IPS-18a (cell line): ENCODE measurements around the gene CDK12.

Experiments used
- H3K27ac ChIP-seq: one replicate; pipeline ENCODE4 v1.5.1; 2013; ENCODE audit warnings: low read length
- H3K27me3 ChIP-seq: one replicate; pipeline ENCODE4 v1.6.1; 2013; ENCODE audit warnings: mild to moderate bottlenecking, low read length; ENCODE audit not compliant: control insufficient read depth, insufficient read depth
- H3K36me3 ChIP-seq: one replicate; pipeline ENCODE4 v1.6.1; 2013; ENCODE audit warnings: low read depth, low read length; ENCODE audit not compliant: control insufficient read depth
- H3K4me1 ChIP-seq: one replicate; pipeline ENCODE4 v1.6.1; 2013; ENCODE audit warnings: low read depth, low read length; ENCODE audit not compliant: control insufficient read depth
- H3K4me3 ChIP-seq: one replicate; pipeline ENCODE4 v1.5.1; 2013; ENCODE audit warnings: low read length
- H3K9ac ChIP-seq: one replicate; pipeline ENCODE4 v1.6.1; 2013; ENCODE audit warnings: mild to moderate bottlenecking, low read length, moderate library complexity
- H3K9me3 ChIP-seq: one replicate; pipeline ENCODE4 v1.6.1; 2013; ENCODE audit warnings: low read depth, low read length; ENCODE audit not compliant: control insufficient read depth

Gene CDK12

DNA sequence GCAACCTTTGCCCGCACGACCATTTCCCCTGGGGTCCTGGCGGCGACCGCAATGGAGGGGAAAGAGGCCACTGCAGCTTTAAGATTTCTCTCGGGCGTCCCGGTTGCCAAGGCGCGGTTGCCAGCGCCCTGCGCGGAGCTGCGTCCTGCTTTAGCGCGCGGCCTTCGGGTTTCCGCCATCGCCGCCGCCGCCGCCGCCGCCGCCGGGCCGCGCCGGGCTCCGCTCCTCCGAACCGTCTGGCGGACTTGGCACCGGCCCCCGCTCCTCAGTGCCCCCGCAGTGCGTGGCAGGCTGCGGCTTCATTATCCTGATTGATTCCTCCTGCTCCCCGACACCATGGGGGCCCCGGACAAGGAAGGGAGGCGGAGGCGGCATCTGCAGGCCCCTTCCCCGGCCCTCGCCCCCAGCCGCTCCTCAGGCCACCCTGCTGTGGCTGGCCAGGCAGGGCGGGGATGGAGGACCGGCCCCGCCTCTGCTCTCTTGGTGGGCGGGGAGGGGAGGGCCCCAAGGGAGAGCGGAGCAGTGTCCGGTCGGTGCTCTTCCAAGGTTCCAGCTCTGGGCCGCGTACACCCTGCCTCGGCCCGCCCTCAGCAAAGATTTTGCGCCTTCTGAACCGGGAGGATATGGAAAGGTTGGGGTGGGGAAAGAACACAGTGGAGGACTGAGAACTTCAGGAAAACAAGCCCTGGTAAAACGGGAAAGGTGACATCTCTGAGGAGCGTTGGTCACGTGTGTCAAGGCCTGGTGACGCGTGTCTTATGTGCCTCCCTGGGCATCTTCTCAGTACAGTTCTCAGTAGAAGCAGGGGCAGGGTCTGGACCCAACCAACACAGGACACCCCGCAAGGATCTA, 112.4 kb downstream of the CDK12 start:
- H3K9ac ChIP-seq: no peak overlapping the region
- H3K27ac ChIP-seq: no peak overlapping the region
- H3K9me3 ChIP-seq: no peaks in the 10 kb centered on the region
- peak overlapping the region; percentile 64 for H3K4me3 ChIP-seq
- peaks cover 13% of the 10 kb centered on the region for H3K4me1 ChIP-seq
- no peaks in the 10 kb centered on the region for H3K36me3 ChIP-seq
- peaks cover 12% of the 10 kb centered on the region for H3K27me3 ChIP-seq

DNA sequence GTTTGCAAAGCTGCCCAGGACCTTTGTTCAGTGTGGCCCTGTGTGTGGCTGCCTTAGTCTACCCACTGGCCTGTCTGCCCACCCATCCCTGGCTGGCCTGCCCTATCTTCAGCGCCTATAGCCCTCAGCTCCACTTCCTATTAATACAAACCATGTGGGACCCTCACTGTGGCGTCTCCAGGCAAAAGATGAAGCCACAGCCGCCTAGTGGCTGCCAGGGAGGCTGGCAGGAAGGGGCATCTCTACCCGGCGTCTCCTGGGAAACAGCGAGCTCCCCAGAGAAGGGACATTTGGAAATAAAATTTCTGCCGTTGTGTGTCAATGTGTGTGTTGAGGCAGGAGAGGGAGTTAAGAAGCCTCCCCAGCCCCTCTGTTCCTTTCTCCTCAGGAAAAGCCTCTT, 114.9 kb downstream of the CDK12 start:
- Histone ChIP-seq H3K36me3 (no peaks in the 10 kb centered on the region), H3K4me3 (no peak overlapping the region), H3K9me3 (no peaks in the 10 kb centered on the region), H3K27me3 (peaks cover 12% of the 10 kb centered on the region), H3K27ac (no peak overlapping the region), H3K9ac (no peak overlapping the region), H3K4me1 (peaks cover 28% of the 10 kb centered on the region)

DNA sequence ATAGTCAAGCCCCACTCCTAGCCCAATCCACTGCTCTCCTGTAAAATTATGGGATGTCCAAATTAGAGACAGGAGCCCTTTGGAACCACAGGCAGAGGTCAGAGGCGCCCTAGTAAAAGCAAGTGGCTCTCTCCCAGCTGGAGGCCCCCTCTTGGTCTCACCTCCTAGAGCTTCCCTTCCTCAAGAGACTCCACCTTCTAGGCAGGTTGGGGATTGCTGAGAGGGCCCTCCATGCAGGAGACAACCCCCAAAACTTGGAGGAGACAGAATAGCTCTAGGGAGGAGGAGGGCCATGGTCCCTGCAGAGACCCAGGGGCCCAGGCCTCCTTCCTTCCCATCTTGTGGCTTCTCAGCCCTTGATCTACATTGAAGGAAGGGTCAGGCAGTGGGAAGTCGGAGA, 117.0 kb downstream of the CDK12 start:
- no peaks in the 10 kb centered on the region for H3K36me3 ChIP-seq
- peaks cover 28% of the 10 kb centered on the region for H3K4me1 ChIP-seq
- H3K9me3 ChIP-seq: no peaks in the 10 kb centered on the region
- H3K4me3 ChIP-seq: no peak overlapping the region
- H3K9ac ChIP-seq: no peak overlapping the region
- peaks cover 12% of the 10 kb centered on the region for H3K27me3 ChIP-seq
- no peak overlapping the region for H3K27ac ChIP-seq

DNA sequence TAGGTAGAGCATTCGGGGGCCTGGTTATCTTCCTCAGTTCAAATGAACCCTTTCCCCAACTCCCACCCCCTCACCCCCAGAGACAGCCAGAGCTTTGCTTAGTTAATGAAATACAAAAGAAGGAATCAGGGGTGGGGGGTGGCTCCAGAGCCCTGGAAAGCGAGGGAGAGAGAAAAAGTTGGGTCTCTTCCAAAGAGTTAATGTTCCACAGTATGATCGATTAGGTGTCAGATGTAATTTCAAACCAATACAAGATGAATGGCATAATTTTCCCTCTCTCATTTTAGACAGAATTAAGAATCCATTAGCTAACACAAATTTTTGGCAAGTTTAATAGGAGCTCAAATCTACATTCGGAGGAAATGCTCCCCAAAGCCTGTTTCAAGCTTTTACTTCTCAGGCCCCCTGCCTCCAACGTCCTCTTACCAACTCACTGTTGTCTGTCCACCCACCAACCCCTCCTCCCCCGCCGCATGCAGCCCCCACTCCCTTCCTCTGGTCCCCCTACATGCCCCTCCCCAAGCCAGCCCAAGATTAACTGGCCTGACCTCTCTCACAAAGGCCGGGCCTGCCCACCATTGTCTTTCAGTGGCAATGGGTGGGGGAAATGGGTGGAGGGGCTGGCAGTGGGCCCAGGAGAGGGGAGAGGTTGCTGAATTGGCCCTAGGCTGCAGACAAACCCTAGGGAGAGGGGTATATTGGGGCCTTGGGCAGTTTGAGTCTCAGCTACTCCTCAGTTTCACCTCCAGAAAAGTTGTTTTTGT, 118.2 kb downstream of the CDK12 start:
- Histone ChIP-seq H3K36me3 (no peaks in the 10 kb centered on the region), H3K4me1 (peaks cover 24% of the 10 kb centered on the region), H3K9ac (no peak overlapping the region), H3K9me3 (no peaks in the 10 kb centered on the region), H3K4me3 (peak overlapping the region; percentile 4), H3K27ac (no peak overlapping the region), H3K27me3 (peaks cover 12% of the 10 kb centered on the region)

DNA sequence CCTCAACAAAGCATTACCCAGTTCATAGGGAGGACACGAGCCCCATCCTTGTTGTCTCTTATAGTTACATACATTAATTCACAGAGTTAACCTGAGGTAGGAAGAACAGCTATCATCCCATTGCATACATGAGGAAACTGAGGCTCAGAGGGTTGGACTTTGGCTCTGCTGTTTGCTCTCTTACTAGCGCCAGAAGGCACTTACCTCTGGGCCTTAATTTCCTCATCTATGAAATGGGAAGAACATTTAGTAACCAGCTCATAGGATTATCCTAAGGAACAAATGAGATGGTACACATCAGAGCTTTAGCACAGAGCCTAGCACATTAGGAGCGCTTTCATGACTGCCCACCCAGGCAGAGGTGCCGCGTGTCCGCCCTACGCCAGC, 118.8 kb downstream of the CDK12 start:
- Histone ChIP-seq H3K27ac (no peak overlapping the region), H3K4me3 (no peak overlapping the region), H3K9ac (no peak overlapping the region)

DNA sequence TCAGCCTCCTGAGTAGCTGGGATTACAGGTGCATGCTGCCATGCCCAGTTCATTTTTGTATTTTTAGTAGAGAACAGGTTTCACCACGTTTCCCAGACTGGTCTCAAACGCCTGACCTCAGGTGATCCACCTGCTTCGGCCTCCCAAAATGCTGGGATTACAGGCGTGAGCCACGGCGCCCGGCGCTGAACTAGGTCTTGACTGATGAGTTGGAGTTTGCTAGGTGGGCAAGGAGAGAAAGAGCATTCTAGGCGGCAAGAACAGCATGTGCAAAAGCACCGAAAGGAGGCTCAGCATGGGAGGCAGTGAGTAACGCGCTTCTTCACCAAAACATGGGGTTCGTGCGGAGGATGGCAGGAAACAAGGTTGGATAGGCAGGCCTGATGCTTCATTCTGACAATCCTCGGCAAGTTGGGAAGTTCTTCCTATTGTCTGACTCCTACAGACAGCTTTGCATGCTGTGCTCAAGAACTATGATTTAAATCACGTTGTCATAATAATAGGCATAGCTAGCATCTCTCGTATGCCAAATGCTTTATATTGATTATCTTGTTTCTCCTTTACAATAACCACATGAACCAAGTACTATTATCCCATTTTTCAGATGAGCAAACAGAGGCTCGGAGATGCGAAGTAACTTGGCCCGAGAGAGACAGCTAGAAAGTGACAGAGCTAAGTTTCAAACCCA, 119.9 kb downstream of the CDK12 start:
- no peak overlapping the region for H3K27ac ChIP-seq
- no peak overlapping the region for H3K9ac ChIP-seq
- H3K4me3 ChIP-seq: no peak overlapping the region
- no peaks in the 10 kb centered on the region for H3K36me3 ChIP-seq
- no peaks in the 10 kb centered on the region for H3K9me3 ChIP-seq
- H3K27me3 ChIP-seq: peaks cover 4% of the 10 kb centered on the region
- peaks cover 22% of the 10 kb centered on the region for H3K4me1 ChIP-seq

More for the DNA sequence above, 118.8 kb downstream of the CDK12 start:
- peaks cover 24% of the 10 kb centered on the region for H3K4me1 ChIP-seq
- no peaks in the 10 kb centered on the region for H3K9me3 ChIP-seq
- H3K27me3 ChIP-seq: peaks cover 8% of the 10 kb centered on the region
- H3K36me3 ChIP-seq: no peaks in the 10 kb centered on the region

DNA sequence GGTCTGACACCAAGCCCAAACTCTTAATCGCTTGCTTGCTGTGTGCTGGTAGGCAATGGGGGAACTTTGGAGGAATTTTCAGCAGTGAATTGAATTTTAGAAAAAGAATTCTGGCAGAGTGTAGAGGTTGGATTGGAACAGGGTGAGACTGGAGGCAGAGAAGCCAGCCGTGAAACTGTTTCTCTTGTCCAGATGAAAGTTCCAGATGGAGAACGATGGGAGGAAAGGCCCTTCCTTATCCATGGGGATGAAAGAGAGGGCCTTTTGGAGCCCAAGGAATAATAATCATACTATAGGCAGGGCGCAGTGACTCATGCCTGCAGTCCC, 120.4 kb downstream of the CDK12 start:
- no peaks in the 10 kb centered on the region for H3K36me3 ChIP-seq
- no peak overlapping the region for H3K9ac ChIP-seq
- H3K27ac ChIP-seq: no peak overlapping the region
- H3K9me3 ChIP-seq: no peaks in the 10 kb centered on the region
- no peaks in the 10 kb centered on the region for H3K27me3 ChIP-seq
- no peak overlapping the region for H3K4me3 ChIP-seq
- H3K4me1 ChIP-seq: peaks cover 22% of the 10 kb centered on the region

DNA sequence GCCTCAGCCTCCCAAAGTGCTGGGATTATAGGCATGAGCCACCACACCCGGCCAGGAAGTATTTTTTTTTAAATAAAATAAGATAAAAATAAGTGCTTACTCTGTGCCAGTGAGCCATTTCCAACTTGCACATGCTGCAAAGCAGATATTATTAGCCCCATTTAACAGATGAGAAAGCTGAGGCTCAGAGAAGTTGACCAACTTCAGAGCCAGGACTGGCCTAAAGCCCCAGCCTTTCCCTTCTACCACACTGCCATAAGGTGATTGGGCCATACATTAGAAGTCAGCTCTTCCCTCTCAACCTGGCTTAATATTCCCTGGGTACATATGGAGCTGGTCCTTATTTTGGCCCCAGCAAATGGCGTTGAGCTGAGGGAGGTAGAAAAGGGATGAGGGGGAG, 121.4 kb downstream of the CDK12 start:
- peaks cover 22% of the 10 kb centered on the region for H3K4me1 ChIP-seq
- no peak overlapping the region for H3K27ac ChIP-seq
- H3K36me3 ChIP-seq: no peaks in the 10 kb centered on the region
- no peaks in the 10 kb centered on the region for H3K27me3 ChIP-seq
- no peak overlapping the region for H3K9ac ChIP-seq
- no peak overlapping the region for H3K4me3 ChIP-seq
- H3K9me3 ChIP-seq: no peaks in the 10 kb centered on the region
